Raji (cell line): ENCODE results near the gene CD180.

Experiments
- POLR2A ChIP-seq: IDR thresholded peaks from 2 replicates; pipeline ENCODE4 v1.6.1; 2011; ENCODE audit warnings: low read depth, low read length, control low read depth; ENCODE audit not compliant: insufficient read depth

Gene CD180

GRCh38 chr5:67201897-67202549, 5.4 kb upstream of the CD180 start:
- TF ChIP-seq POLR2A: no peak

DNA sequence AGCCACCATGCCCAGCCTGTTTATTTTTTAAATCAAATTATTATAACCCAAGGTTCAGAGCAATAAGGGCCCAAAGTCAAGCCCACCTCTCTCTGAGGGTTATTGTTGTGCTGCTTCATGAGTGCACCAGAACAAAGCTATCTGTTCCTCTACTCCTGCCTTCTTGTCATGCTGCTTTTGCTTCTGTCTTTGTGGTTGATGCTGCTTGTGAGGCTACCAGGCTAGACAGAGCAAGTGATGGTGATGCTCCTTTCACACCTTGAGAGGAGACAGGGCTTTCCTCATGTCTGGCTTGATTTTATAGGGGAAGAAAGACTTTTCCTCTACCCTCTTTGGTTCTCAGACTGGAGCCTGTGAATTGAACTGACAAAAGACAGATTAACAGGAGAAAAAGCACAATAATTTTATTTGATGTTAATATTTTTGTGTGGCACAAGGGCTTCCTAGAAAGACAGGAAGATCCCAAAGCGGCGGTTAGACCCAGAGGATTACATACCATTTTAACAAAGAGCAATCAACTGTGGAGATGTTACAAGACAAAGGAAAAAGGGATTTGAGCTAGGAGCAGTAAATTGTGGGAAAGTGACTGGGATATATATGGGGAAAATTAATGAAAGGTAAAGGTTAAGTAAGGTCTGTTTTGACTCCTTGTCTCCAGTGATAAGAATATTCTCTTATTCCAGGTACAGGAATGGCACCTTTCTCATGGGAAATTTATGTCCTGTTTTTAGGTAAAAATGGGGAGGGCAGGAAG, 4.4 kb upstream of the CD180 start:
- no peak for TF ChIP-seq POLR2A

DNA sequence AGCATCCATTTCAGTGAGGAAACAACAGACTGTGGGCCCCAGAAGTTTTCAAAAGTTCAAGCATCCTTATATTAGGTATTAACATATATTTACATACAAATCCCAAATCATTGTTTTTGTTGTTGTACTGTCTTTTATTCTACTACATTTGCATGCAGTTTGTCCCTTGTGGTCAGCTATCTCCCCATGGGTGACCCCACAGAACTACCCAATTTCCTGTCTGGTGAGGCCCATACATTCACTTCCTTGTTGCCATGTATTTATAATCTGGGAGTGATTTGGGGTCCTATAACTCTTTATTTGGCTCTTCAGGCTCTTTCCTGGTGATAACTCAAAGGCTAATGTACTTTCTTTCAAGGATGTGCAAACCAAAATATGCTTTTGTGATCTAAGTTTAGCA, 3.3 kb upstream of the CD180 start:
- no peak for TF ChIP-seq POLR2A

GRCh38 chr5:67198917-67199316, 2.3 kb upstream of the CD180 start:
- TF ChIP-seq POLR2A: no peak

- TF ChIP-seq POLR2A: no peak
Observed at GRCh38 chr5:67197536-67197935, 937 bp upstream of the CD180 start.

DNA sequence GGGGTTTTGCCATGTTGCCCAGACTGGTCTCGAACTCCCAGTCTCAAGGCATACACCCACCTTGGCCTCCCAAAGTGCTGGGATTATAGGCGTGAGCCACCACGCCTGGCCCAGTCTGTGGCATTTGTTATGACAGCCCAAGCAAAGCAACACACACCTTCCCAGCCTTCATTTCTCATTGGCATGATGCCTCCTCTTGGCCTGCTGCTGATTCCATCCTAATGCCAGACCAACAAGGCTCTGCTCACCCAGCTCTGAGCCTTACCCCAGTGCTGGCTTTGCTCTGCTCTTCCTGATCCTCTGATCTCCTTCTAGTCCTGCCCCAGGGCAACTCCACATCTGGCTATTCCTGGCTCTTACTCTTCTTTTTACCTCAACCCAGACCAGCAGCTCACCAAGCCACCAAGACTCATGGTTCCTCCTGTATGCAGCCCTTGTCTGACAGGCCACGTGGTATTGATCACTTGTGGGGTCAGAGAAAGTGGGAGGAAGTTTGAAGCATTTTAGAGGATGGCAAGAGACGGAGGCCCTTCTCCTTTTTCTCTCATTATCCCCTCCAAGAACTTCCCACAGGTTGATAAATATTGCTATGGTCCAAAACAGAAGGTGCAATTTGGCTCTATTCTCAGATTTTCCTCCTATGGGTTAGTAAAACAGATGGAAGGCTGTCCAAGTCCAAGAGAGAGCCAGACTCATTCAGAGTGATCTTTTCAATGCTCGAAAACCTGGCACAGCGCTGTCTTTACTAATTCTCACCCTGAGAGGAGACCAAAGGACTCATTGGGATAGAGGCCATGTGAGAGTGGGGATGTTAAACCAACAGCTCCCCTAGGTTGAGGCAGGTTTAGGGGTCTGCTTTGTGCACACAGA, 958 bp downstream of the CD180 start:
- TF ChIP-seq POLR2A: peak; percentile 20; the same call in 1 of the 2 replicates

- TF ChIP-seq POLR2A: no peak
Observed at GRCh38 chr5:67194166-67194565, 2.4 kb downstream of the CD180 start.

GRCh38 chr5:67193439-67193807, 3.2 kb downstream of the CD180 start:
- TF ChIP-seq POLR2A: no peak

DNA sequence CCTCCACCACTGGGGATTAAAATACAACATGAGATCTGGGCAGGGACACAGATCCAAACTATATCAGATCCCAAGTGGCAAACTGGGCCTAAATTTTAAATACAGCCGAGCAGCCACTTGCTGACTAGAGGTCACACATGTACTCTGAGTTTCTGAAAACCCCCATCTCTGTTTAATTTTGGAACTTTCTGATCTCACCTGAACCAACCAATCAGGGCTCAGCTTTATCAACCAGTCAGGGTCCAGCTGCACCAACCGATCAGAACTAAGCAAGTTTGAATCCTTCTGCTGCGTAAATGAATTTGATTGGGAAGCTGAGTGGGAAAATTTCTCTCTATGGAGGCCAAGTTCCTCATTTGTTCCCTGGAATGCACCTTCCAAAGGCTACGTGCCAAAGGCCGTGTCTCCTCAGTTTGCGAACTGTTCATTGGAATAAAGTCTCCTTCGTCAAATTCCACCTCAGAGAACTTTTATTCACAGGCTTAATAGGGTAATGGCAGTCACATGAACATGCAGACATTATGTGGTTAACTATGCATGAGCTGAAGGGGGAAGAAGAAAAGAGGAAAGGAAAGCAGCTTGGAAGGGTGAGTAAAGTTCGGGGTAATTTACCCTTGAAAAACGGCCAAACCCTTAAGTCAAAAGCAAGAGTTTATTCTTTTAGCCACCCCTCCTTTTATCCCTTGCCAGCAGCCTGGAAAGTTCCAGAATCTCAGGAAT, 3.7 kb downstream of the CD180 start:
- TF ChIP-seq POLR2A: no peak

GRCh38 chr5:67190861-67191260, 5.7 kb downstream of the CD180 start:
- TF ChIP-seq POLR2A: no peak

GRCh38 chr5:67190410-67190809, 6.2 kb downstream of the CD180 start:
- no peak for TF ChIP-seq POLR2A

GRCh38 chr5:67189931-67190330, 6.7 kb downstream of the CD180 start:
- no peak for TF ChIP-seq POLR2A

DNA sequence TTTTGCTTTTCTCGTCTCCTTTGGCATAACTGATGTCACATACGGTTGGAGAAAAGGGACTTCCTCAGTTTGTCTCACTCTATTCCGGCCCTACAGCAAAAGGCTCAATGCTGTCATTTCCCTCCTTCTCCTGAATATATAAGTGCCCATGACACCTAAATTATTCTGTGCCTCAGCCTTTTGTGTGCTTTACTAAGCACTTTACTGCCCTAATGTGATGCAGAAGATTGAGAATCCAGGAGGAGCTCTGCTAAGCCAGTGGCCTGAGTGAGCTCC, 7.6 kb downstream of the CD180 start:
- TF ChIP-seq POLR2A: no peak

- TF ChIP-seq POLR2A: no peak
Observed at GRCh38 chr5:67188274-67189078, 8.1 kb downstream of the CD180 start.
